ENCODE data around the gene TENM4. TPM values are rescaled to one million over a fixed set of nuclear protein-coding genes. Genes with fewer than 3 reads are reported as not detected.

Gene TENM4
- total RNA-seq, 2 experiments from 2014 or later = not detected

GRCh38 chr11:79082280-79082679 is 358.6 kb downstream of the TENM4 start:
- ATAC-seq (ENCODE audit: low read depth) = no peak
- Mint-ChIP-seq H3K9me3 (no peaks in the 10 kb centered on the region), H3K27ac (no peak overlapping the region), H3K27me3 (no peaks in the 10 kb centered on the region), H3K36me3 (no peaks in the 10 kb centered on the region), H3K4me1 (no peaks in the 10 kb centered on the region), H3K4me3 (no peak overlapping the region)
- POLR2A ChIA-PET = no interaction called here
- DNase-seq = no peak

DNA sequence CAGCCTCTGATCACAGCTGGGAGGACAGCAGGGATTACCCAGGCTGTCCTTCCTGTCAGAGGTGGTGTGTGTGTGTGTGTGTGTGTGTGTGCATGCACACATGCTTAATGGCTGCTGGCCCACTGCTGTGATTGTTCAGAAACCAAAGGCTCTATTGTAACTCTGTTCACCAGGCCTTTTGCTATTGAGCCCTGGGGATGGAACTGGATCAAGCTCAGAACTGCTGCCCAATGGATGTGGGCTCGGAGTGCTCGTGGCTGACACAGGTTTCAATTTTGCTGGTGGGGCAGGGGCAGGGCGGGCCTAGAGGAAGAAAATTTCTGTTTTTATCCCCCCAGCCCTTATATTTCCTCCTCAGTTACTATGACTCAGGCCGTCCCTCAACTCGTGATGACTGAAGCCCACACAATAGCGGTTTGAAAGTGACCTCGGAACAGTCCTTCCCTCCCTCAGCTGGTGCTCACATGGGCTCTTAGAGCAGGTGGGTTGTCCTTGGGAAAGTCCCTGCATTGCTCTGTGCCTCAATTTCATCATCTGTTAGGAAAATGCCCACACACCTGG is 359.3 kb downstream of the TENM4 start:
- Mint-ChIP-seq H3K9me3 (no peaks in the 10 kb centered on the region), H3K4me1 (no peaks in the 10 kb centered on the region), H3K36me3 (no peaks in the 10 kb centered on the region), H3K4me3 (no peak overlapping the region), H3K27ac (no peak overlapping the region), H3K27me3 (no peaks in the 10 kb centered on the region)
- ATAC-seq (ENCODE audit: low read depth) (no peak), DNase-seq (no peak)
- POLR2A ChIA-PET = no interaction called here

GRCh38 chr11:79080551-79080950 is 360.3 kb downstream of the TENM4 start:
- Mint-ChIP-seq H3K27me3 (no peaks in the 10 kb centered on the region), H3K27ac (no peak overlapping the region), H3K9me3 (no peaks in the 10 kb centered on the region), H3K4me3 (no peak overlapping the region), H3K36me3 (no peaks in the 10 kb centered on the region), H3K4me1 (no peaks in the 10 kb centered on the region)
- POLR2A ChIA-PET = no interaction called here
- ATAC-seq (ENCODE audit: low read depth) (no peak), DNase-seq (no peak)

DNA sequence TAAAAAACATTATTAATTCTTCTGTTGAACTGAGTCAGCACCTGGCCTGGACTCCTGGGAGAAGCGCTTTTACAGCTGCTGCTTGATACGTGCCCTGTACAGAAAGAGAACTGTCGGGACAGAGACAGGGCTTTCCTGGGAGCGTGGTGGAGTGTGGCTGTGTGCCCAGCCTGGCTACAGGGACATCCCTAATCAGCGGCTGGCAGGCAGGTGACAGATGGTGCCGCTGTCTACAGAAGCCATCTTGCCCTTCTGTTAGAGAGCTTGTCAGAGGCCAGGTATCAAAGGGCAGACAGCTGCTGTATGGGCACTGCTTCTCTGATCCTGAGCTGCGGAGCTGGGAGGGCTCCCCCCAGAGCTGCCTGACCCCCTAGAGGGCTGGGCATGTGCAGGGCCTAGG is 361.8 kb downstream of the TENM4 start:
- POLR2A ChIA-PET = no interaction called here
- no peaks in the 10 kb centered on the region for H3K4me1 Mint-ChIP-seq
- no peaks in the 10 kb centered on the region for H3K9me3 Mint-ChIP-seq
- no peaks in the 10 kb centered on the region for H3K36me3 Mint-ChIP-seq
- H3K27ac Mint-ChIP-seq = no peak overlapping the region
- no peaks in the 10 kb centered on the region for H3K27me3 Mint-ChIP-seq
- DNase-seq (no peak), ATAC-seq (ENCODE audit: low read depth) (no peak)
- H3K4me3 Mint-ChIP-seq = no peak overlapping the region

- no peaks in the 10 kb centered on the region for H3K36me3 Mint-ChIP-seq
- no peak overlapping the region for H3K4me3 Mint-ChIP-seq
- H3K27ac Mint-ChIP-seq = no peak overlapping the region
- POLR2A ChIA-PET = no interaction called here
- H3K9me3 Mint-ChIP-seq = no peaks in the 10 kb centered on the region
- DNase-seq (no peak), ATAC-seq (ENCODE audit: low read depth) (no peak)
- no peaks in the 10 kb centered on the region for H3K27me3 Mint-ChIP-seq
- no peaks in the 10 kb centered on the region for H3K4me1 Mint-ChIP-seq
Observed at GRCh38 chr11:79078456-79078855, 362.4 kb downstream of the TENM4 start.

DNA sequence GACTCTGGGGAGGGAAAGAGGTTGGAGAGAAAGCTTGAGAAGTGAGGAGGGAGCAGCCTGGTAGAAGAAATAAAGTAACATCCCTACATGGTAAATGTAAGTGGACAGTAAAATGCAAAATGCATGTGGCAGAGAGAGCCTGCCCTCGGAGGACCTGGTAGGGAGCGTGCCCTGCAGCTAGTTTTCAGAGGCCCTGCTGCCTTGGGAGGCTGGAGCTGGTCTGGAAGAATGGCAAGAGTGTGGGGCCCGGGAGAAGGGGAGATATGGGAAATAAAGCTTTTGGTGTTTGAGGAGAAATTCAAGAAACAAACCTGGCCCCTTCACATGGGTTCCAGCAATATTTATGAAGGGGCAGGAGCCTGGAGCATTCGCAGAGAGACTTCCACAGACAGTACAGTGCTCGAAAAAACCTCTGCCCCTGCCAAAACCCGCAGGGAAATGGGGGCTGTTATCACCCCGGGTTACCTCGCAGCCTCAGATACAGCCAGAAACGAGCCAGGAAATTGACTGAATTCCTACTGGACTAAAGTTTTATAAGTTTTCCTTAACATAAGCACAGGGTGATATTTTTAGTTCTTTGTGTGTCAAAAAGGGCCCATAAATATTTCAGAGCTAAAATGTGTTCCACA is 363.0 kb downstream of the TENM4 start:
- POLR2A ChIA-PET = no interaction called here
- Mint-ChIP-seq H3K4me1 (no peaks in the 10 kb centered on the region), H3K36me3 (no peaks in the 10 kb centered on the region), H3K27ac (no peak overlapping the region), H3K4me3 (no peak overlapping the region), H3K9me3 (no peaks in the 10 kb centered on the region), H3K27me3 (no peaks in the 10 kb centered on the region)
- ATAC-seq (ENCODE audit: low read depth) = no peak
- DNase-seq = no peak

GRCh38 chr11:79076526-79077115 is 364.2 kb downstream of the TENM4 start:
- H3K9me3 Mint-ChIP-seq = no peaks in the 10 kb centered on the region
- H3K4me1 Mint-ChIP-seq = no peaks in the 10 kb centered on the region
- ATAC-seq (ENCODE audit: low read depth) (no peak), DNase-seq (no peak)
- no peak overlapping the region for H3K4me3 Mint-ChIP-seq
- no peaks in the 10 kb centered on the region for H3K36me3 Mint-ChIP-seq
- POLR2A ChIA-PET = no interaction called here
- no peaks in the 10 kb centered on the region for H3K27me3 Mint-ChIP-seq
- no peak overlapping the region for H3K27ac Mint-ChIP-seq

DNA sequence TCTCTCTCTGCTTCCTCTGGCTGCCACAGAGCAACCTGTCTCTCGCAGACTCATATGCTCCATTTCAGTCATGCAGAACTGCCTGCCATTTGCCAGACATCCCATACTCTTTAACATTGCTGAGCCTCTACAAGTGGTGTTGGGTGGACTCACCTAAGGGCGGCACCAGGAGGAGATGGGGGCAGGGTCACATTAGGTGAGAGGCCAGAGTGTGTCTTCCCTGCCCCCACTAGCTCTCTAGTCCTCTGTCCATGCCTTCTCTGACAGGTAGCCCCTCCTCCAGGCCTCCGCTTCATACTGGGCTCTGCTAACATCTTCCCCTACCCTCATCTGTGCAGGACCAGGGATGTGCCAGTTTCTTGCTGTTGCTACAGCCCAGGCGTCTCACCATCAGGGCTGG is 366.3 kb downstream of the TENM4 start:
- H3K27ac Mint-ChIP-seq = no peak overlapping the region
- POLR2A ChIA-PET = no interaction called here
- no peaks in the 10 kb centered on the region for H3K27me3 Mint-ChIP-seq
- no peaks in the 10 kb centered on the region for H3K36me3 Mint-ChIP-seq
- ATAC-seq (ENCODE audit: low read depth) (no peak), DNase-seq (no peak)
- H3K9me3 Mint-ChIP-seq = no peaks in the 10 kb centered on the region
- no peaks in the 10 kb centered on the region for H3K4me1 Mint-ChIP-seq
- no peak overlapping the region for H3K4me3 Mint-ChIP-seq

- H3K36me3 Mint-ChIP-seq = no peaks in the 10 kb centered on the region
- H3K4me3 Mint-ChIP-seq = no peak overlapping the region
- no peaks in the 10 kb centered on the region for H3K4me1 Mint-ChIP-seq
- H3K27ac Mint-ChIP-seq = no peak overlapping the region
- ATAC-seq (ENCODE audit: low read depth) (no peak), DNase-seq (no peak)
- no peaks in the 10 kb centered on the region for H3K9me3 Mint-ChIP-seq
- H3K27me3 Mint-ChIP-seq = peaks cover 2% of the 10 kb centered on the region
- POLR2A ChIA-PET = no interaction called here
Observed at GRCh38 chr11:79071190-79071589, 369.6 kb downstream of the TENM4 start.

GRCh38 chr11:79070518-79070917 is 370.3 kb downstream of the TENM4 start:
- Mint-ChIP-seq H3K27me3 (peaks cover 2% of the 10 kb centered on the region), H3K27ac (no peak overlapping the region), H3K9me3 (no peaks in the 10 kb centered on the region), H3K4me3 (no peak overlapping the region), H3K36me3 (no peaks in the 10 kb centered on the region), H3K4me1 (no peaks in the 10 kb centered on the region)
- ATAC-seq (ENCODE audit: low read depth) (no peak), DNase-seq (no peak)
- POLR2A ChIA-PET = no interaction called here

GRCh38 chr11:79069504-79069903 is 371.3 kb downstream of the TENM4 start:
- Mint-ChIP-seq H3K27ac (no peak overlapping the region), H3K36me3 (no peaks in the 10 kb centered on the region), H3K27me3 (peaks cover 3% of the 10 kb centered on the region), H3K9me3 (no peaks in the 10 kb centered on the region), H3K4me1 (no peaks in the 10 kb centered on the region), H3K4me3 (no peak overlapping the region)
- POLR2A ChIA-PET = no interaction called here
- ATAC-seq (ENCODE audit: low read depth) (no peak), DNase-seq (no peak)

GRCh38 chr11:79068356-79068755 is 372.5 kb downstream of the TENM4 start:
- no peak overlapping the region for H3K4me3 Mint-ChIP-seq
- ATAC-seq (ENCODE audit: low read depth) = no peak
- H3K36me3 Mint-ChIP-seq = no peaks in the 10 kb centered on the region
- no peak overlapping the region for H3K27ac Mint-ChIP-seq
- no peaks in the 10 kb centered on the region for H3K9me3 Mint-ChIP-seq
- no peaks in the 10 kb centered on the region for H3K4me1 Mint-ChIP-seq
- peaks cover 3% of the 10 kb centered on the region for H3K27me3 Mint-ChIP-seq
- POLR2A ChIA-PET = no interaction called here
- no peak for DNase-seq

GRCh38 chr11:79067352-79067679 is 373.5 kb downstream of the TENM4 start:
- Mint-ChIP-seq H3K36me3 (no peaks in the 10 kb centered on the region), H3K27ac (no peak overlapping the region), H3K27me3 (peaks cover 3% of the 10 kb centered on the region), H3K4me1 (no peaks in the 10 kb centered on the region), H3K4me3 (no peak overlapping the region), H3K9me3 (no peaks in the 10 kb centered on the region)
- ATAC-seq (ENCODE audit: low read depth) = no peak
- POLR2A ChIA-PET = no interaction called here
- DNase-seq = no peak

- POLR2A ChIA-PET = no interaction called here
- Mint-ChIP-seq H3K4me1 (no peaks in the 10 kb centered on the region), H3K9me3 (no peaks in the 10 kb centered on the region), H3K4me3 (no peak overlapping the region), H3K27ac (no peak overlapping the region), H3K27me3 (peaks cover 3% of the 10 kb centered on the region), H3K36me3 (no peaks in the 10 kb centered on the region)
- DNase-seq = no peak
- no peak for ATAC-seq (ENCODE audit: low read depth)
Observed at GRCh38 chr11:79066456-79067351, 374.1 kb downstream of the TENM4 start.
